Measurements from ENCODE around the gene ODF2L.

GRCh38 chr1:86357796-86358195, 38.3 kb downstream of the ODF2L start:
- TF ChIP-seq CTCF (IDR thresholded peaks at IDR 0.05): no peak
- no peak for TF ChIP-seq POLR2A (IDR thresholded peaks at IDR 0.05)

All from lower leg skin (tissue), 3 donors.